Measurements from ENCODE around the gene FAM9B. TPM values are rescaled to one million over a fixed set of nuclear protein-coding genes. Genes with fewer than 3 reads are reported as not detected.
"Not testable (repeated sequence)": the region's sequence is repeated elsewhere in the genome, so short reads cannot be mapped to it uniquely, and the experiment has no call there.

Gene FAM9B
- polyA plus RNA-seq, 1 donor from 2014 or later: not detected

DNA sequence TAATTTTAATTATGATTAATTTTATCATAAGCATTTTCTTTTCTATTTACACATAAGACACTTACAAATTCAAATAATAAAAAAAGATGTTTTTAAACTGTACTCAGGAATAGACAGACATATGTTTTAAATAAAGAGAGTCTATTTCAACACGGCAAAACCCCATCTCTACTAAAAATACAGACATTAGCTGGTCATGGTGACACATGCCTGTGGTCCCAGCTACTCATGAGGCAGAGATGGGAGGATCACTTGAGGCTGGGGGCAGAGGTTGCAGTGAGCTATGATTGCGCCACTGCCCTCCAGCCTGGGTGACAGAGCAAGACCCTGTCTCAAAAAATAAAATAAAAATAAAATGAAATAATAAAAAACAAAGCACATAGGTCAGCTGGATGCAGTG, 14.8 kb downstream of the FAM9B start:
- no peak overlapping the region for H3K4me3 ChIP-seq (ENCODE audit: low read length)
- H3K9me3 ChIP-seq (ENCODE audit: low read length): no peaks in the 10 kb centered on the region
- no peak overlapping the region for H3K27ac ChIP-seq (ENCODE audit: low read length)
- no peaks in the 10 kb centered on the region for H3K79me2 ChIP-seq (replicated peaks; ENCODE audit: insufficient read depth, low read length)
- no peaks in the 10 kb centered on the region for H3K27me3 ChIP-seq (ENCODE audit: insufficient read depth, low read depth, low read length)
- no peaks in the 10 kb centered on the region for H3K9me2 ChIP-seq (ENCODE audit: insufficient read depth, low read length)
- H3K9ac ChIP-seq (ENCODE audit: low read length): no peak overlapping the region
- no peaks in the 10 kb centered on the region for H3F3A ChIP-seq (ENCODE audit: insufficient read depth, low read length, poor library complexity, severe bottlenecking)
- no peaks in the 10 kb centered on the region for H3K36me3 ChIP-seq (ENCODE audit: insufficient read depth, low read length)
- no peak for TF ChIP-seq EP300 (conservative IDR thresholded peaks at IDR 0.05; ENCODE audit: poor library complexity, severe bottlenecking)
- no peak for TF ChIP-seq REST (IDR thresholded peaks at IDR 0.05; ENCODE audit: borderline replicate concordance)
- no peak for TF ChIP-seq RAD21 (conservative IDR thresholded peaks at IDR 0.05)
- TF ChIP-seq POLR2AphosphoS5 (IDR thresholded peaks at IDR 0.05): no peak
- TF ChIP-seq TAF1 (IDR thresholded peaks at IDR 0.05; ENCODE audit: low read depth): no peak
- no peak for TF ChIP-seq EZH2 (IDR thresholded peaks at IDR 0.05; ENCODE audit: borderline replicate concordance, insufficient read depth, low read length, poor library complexity, severe bottlenecking)
- TF ChIP-seq MXI1 (conservative IDR thresholded peaks at IDR 0.05; ENCODE audit: poor library complexity, severe bottlenecking): no peak
- H4K20me1 ChIP-seq (ENCODE audit: insufficient read depth): no peaks in the 10 kb centered on the region
- no peak overlapping the region for H3K4me2 ChIP-seq (ENCODE audit: low read length)
- H2AFZ ChIP-seq (ENCODE audit: low read depth, low read length): no peak overlapping the region

GRCh38 chrX:9018332-9018731, 15.6 kb downstream of the FAM9B start:
- H3K27ac ChIP-seq (ENCODE audit: low read length); H4K20me1 ChIP-seq (ENCODE audit: insufficient read depth); H3K79me2 ChIP-seq (replicated peaks; ENCODE audit: insufficient read depth, low read length); H3K36me3 ChIP-seq (ENCODE audit: insufficient read depth, low read length); H3K9me2 ChIP-seq (ENCODE audit: insufficient read depth, low read length); H3F3A ChIP-seq (ENCODE audit: insufficient read depth, low read length, poor library complexity, severe bottlenecking); H3K27me3 ChIP-seq (ENCODE audit: insufficient read depth, low read depth, low read length); H2AFZ ChIP-seq (ENCODE audit: low read depth, low read length); H3K9ac ChIP-seq (ENCODE audit: low read length); H3K9me3 ChIP-seq (ENCODE audit: low read length); H3K4me3 ChIP-seq (ENCODE audit: low read length); H3K4me2 ChIP-seq (ENCODE audit: low read length): not testable (repeated sequence)

DNA sequence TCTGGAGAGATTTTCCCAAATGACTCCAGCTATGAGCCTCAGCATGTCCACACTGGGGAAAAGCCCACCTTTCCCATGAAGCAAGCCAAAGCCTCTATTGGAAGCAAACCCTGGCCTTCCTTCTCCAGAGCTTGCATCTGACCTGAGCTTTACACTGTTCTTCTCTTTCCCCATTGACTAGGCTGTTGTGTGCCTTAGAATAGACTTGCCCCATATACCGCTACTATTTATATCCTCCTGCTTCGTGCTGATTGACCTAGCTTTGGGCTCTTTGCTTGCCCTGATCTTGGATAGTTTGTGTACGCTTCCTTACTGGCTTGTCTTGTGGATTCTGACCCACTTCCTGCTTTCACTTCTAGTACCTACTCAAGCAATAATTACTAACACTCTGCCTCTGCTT, 30.9 kb downstream of the FAM9B start:
- H3K9me3 ChIP-seq (ENCODE audit: low read length): no peaks in the 10 kb centered on the region
- no peaks in the 10 kb centered on the region for H3K9me2 ChIP-seq (ENCODE audit: insufficient read depth, low read length)
- no peak overlapping the region for H3K27ac ChIP-seq (ENCODE audit: low read length)
- H4K20me1 ChIP-seq (ENCODE audit: insufficient read depth): no peaks in the 10 kb centered on the region
- no peak for TF ChIP-seq TAF1 (IDR thresholded peaks at IDR 0.05; ENCODE audit: low read depth)
- no peak for TF ChIP-seq SMC3 (conservative IDR thresholded peaks at IDR 0.05; ENCODE audit: poor library complexity)
- TF ChIP-seq RAD21 (conservative IDR thresholded peaks at IDR 0.05): no peak
- no peak overlapping the region for H3K4me3 ChIP-seq (ENCODE audit: low read length)
- no peak overlapping the region for H3K9ac ChIP-seq (ENCODE audit: low read length)
- H3F3A ChIP-seq (ENCODE audit: insufficient read depth, low read length, poor library complexity, severe bottlenecking): no peaks in the 10 kb centered on the region
- H2AFZ ChIP-seq (ENCODE audit: low read depth, low read length): no peak overlapping the region
- H3K27me3 ChIP-seq (ENCODE audit: insufficient read depth, low read depth, low read length): no peaks in the 10 kb centered on the region
- no peak overlapping the region for H3K4me2 ChIP-seq (ENCODE audit: low read length)
- H3K79me2 ChIP-seq (replicated peaks; ENCODE audit: insufficient read depth, low read length): no peaks in the 10 kb centered on the region
- H3K36me3 ChIP-seq (ENCODE audit: insufficient read depth, low read length): no peaks in the 10 kb centered on the region

Data from neural cell (in vitro differentiated cells).